Heart right ventricle (tissue), 16 donors: ENCODE data around the gene EXOC8. TPM values are rescaled to one million over a fixed set of nuclear protein-coding genes. Genes with fewer than 3 reads are reported as not detected.

Source experiments
- ATAC-seq, 8 donors: fragments of 200-7000 bp; cut with Tn5 transposase; one replicate each; pipeline ENCODE4 v1.9.1; 2020; ENCODE audit warnings: mild to moderate bottlenecking in 8 of 8, moderate library complexity in 8 of 8, moderate number of reproducible peaks in 1 of 8
- DNase-seq, 2 donors: peaks; one replicate each; pipeline ENCODE4 v3.0.0-alpha.2; 2020
- H3K27ac ChIP-seq, 10 donors: fragments of 200-600 bp; sonication (generic) in 2 of 10; one replicate each; pipeline versions ENCODE4 v1.5.0 to v1.8.0; 2020 to 2022; ENCODE audit warnings: mild to moderate bottlenecking in 3 of 10
- H3K27me3 ChIP-seq, 7 donors: fragments of 200-600 bp; one replicate each; pipeline ENCODE4 v1.8.0; 2021 to 2022; ENCODE audit warnings: mild to moderate bottlenecking in 2 of 7
- H3K36me3 ChIP-seq, 9 donors: fragments of 200-600 bp; sonication (generic) in 1 of 9; one replicate each; pipeline versions ENCODE4 v1.5.0 to v1.8.0; 2020 to 2022; ENCODE audit warnings: mild to moderate bottlenecking in 2 of 9
- H3K4me1 ChIP-seq, 9 donors: fragments of 200-600 bp; sonication (generic) in 1 of 9; one replicate each; pipeline versions ENCODE4 v1.5.0 to v1.8.0; 2020 to 2022; ENCODE audit warnings: mild to moderate bottlenecking in 4 of 9
- H3K4me3 ChIP-seq, 10 donors: fragments of 200-600 bp; sonication (generic) in 2 of 10; one replicate each; pipeline versions ENCODE4 v1.5.0 to v1.8.0; 2020 to 2022; ENCODE audit warnings: mild to moderate bottlenecking in 7 of 10, moderate library complexity in 2 of 10
- H3K9me3 ChIP-seq, 11 donors: fragments of 200-600 bp in 10 of 11; sonication (generic) in 2 of 11; one replicate each; pipeline versions ENCODE4 v1.5.0 to v1.8.0; 2013 to 2022; ENCODE audit warnings: mild to moderate bottlenecking in 2 of 11, control low read depth in 1 of 11, moderate library complexity in 1 of 11
- CTCF ChIP-seq, 9 donors: fragments of 200-600 bp; sonication (generic) in 2 of 9; IDR thresholded peaks; one replicate each; pipeline versions ENCODE4 v1.5.0 to v1.8.0; 2021 to 2022; ENCODE audit warnings: antibody characterized with exemption in 9 of 9, mild to moderate bottlenecking in 5 of 9, moderate library complexity in 1 of 9
- WGBS, 2 donors: extraction: QIAGEN DNeasy Blood & Tissue Kit; methylation state at CpG; one replicate each; pipeline ENCODE4 v1.1.7; 2013; ENCODE audit warnings: inconsistent platforms in 1 of 2; 5-methylcytosine and 5-hydroxymethylcytosine counted together
- intact Hi-C, 10 donors: fragments of 100-400 bp; cut with DNase I; formaldehyde crosslinking; loops; one replicate each; pipeline versions ENCODE4 v1.11.1 to v1.14.2; 2022
- long read RNA-seq, 3 donors: library from polyadenylated mRNA; unstranded; transcript quantifications; one replicate each; pipeline ENCODE4 v2.0.0, GENCODE V29; 2020 to 2021
- polyA plus RNA-seq, 2 donors: library from polyadenylated mRNA; stranded (reverse); fragments of 200-250 nt; gene quantifications; one replicate each; pipeline ENCODE4 v1.2.3, GENCODE V29; 2013
- total RNA-seq, 10 donors: library from RNA; stranded (reverse); fragmentation: NEBNext Ultra II Directional in 3 of 10; extraction: Animal tissue kit (Norgen Biotek cat#: 25700) in 3 of 10; gene quantifications; one replicate each; pipeline versions ENCODE4 v1.2.1 to v1.2.4, GENCODE V29; 2021 to 2023
- donor health status: Arrhythmogenic right ventricular cardiomyopathy.
- donor health status: ischemic (EF 13 %, LVEDD 7.1; RV severe dilation, severe dysfunction).
- donor health status: healthy with polysubstance abuse.
- donor health status: DM: no; HTN: yes; CAD: no.
- donor health status: DM: no; HTN: no; CAD: no.
- donor health status: ischemic (EF 25% LVEDD 6.9; RV normal size, moderate dysfunction).
- donor health status: ischemic (EF 25% LVEDD 5.7; RV mildly dilated, moderate dysfunction).
- donor health status: healthy.
- donor health status: DM: yes; HTN: yes; CAD: no.
- donor health status: Ischemic cardiomyopathy.
- donor health status: ischemic (EF 35%, LVEDD 5.7; RV mildly dilated, moderate dysfunction).
- donor health status: nonischemic (EF 11% LVEDD 7.7; RV severe dilation, severe dysfunction).
- donor health status: DM: yes; HTN: yes; CAD: no.
- donor health status: PGD.
- donor health status: ischemic (EF 29% LVEDD 5.4; RV normal size, mild dysfunction).
- donor health status: nonischemic (EF 23%, LVEDD 6.1; RV moderate dilation, normal function).

EXOC8 gene, protein sequence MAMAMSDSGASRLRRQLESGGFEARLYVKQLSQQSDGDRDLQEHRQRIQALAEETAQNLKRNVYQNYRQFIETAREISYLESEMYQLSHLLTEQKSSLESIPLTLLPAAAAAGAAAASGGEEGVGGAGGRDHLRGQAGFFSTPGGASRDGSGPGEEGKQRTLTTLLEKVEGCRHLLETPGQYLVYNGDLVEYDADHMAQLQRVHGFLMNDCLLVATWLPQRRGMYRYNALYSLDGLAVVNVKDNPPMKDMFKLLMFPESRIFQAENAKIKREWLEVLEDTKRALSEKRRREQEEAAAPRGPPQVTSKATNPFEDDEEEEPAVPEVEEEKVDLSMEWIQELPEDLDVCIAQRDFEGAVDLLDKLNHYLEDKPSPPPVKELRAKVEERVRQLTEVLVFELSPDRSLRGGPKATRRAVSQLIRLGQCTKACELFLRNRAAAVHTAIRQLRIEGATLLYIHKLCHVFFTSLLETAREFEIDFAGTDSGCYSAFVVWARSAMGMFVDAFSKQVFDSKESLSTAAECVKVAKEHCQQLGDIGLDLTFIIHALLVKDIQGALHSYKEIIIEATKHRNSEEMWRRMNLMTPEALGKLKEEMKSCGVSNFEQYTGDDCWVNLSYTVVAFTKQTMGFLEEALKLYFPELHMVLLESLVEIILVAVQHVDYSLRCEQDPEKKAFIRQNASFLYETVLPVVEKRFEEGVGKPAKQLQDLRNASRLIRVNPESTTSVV
- total RNA-seq, result 10 to 100 TPM; 10.3 to 16.7 (median 12.8) TPM
- 1 to 10 TPM; 3.5 to 4.3 TPM for polyA plus RNA-seq
- long read RNA-seq, donor 1, full-length matches to known transcripts, result 8 of 8 reads
- long read RNA-seq, donor 1, partial matches to known transcripts, result 0 of 8 reads
- long read RNA-seq, donor 1, other reads (novel, unspliced or antisense), result 0 of 8 reads
- long read RNA-seq, donor 2, full-length matches to known transcripts, result 12 of 12 reads
- long read RNA-seq, donor 2, partial matches to known transcripts, result 0 of 12 reads
- long read RNA-seq, donor 2, other reads (novel, unspliced or antisense), result 0 of 12 reads
- long read RNA-seq, donor 3, full-length matches to known transcripts, result 19 of 19 reads
- long read RNA-seq, donor 3, partial matches to known transcripts, result 0 of 19 reads
- long read RNA-seq, donor 3, other reads (novel, unspliced or antisense), result 0 of 19 reads

- peak within 1 kb of the TSS; percentile 85 to 98 (median 92) for H3K27ac ChIP-seq
- DNase-seq, result peak; percentile 95 to 98
- no peaks in the 10 kb centered on the region for H3K9me3 ChIP-seq
- peak within 1 kb of the TSS; percentile 74 to 95 (median 82) for H3K4me3 ChIP-seq
- 1% methylated on average over 74 of the region's 74 CpGs for WGBS, 2 donors
- no peaks in the 10 kb centered on the region for H3K27me3 ChIP-seq
- H3K36me3 ChIP-seq, result peaks cover 0 to 56% (median 10%) of the 10 kb centered on the region in 9 donors
- ATAC-seq, result peak; percentile 95 to 98 (median 96)
- peaks cover 18 to 66% (median 55%) of the 10 kb centered on the region in 9 donors for H3K4me1 ChIP-seq
- TF ChIP-seq CTCF (IDR thresholded peaks at IDR 0.05), result peak in 1 of 9 donors; percentile 7
- intact Hi-C loops, result loop anchor here in 5 of 10 donors (5.0 to 10.0 kb wide), 3 partner anchors 60 to 95 kb away; partner anchors contain the start of gene GNPAT (in 5 of the 5)
Measured at GRCh38 chr1:231337472-231338269, at the start of gene EXOC8. TSS of gene EXOC8 (minus strand) at chr1:231337852. CDS start at chr1:231337745, 107 bp downstream.

GRCh38 chr1:231386466-231386865 is 48.8 kb upstream of the EXOC8 start:
- Histone ChIP-seq H3K36me3 (peaks cover 0 to 7% (median 0%) of the 10 kb centered on the region in 9 donors), H3K27ac (no peak overlapping the region), H3K9me3 (no peaks in the 10 kb centered on the region), H3K4me3 (no peak overlapping the region), H3K4me1 (peaks cover 5 to 91% (median 66%) of the 10 kb centered on the region in 9 donors), H3K27me3 (no peaks in the 10 kb centered on the region)
- TF ChIP-seq CTCF (IDR thresholded peaks at IDR 0.05), result no peak
- ATAC-seq, result no peak
- no peak for DNase-seq
- intact Hi-C loops, result no loop called here

GRCh38 chr1:231385416-231385748 is 47.7 kb upstream of the EXOC8 start:
- Histone ChIP-seq H3K4me3 (no peak overlapping the region), H3K27me3 (no peaks in the 10 kb centered on the region), H3K27ac (peak overlapping the region in 1 of 10 donors; percentile 22), H3K9me3 (no peaks in the 10 kb centered on the region), H3K4me1 (peaks cover 5 to 94% (median 69%) of the 10 kb centered on the region in 9 donors), H3K36me3 (peaks cover 0 to 7% (median 0%) of the 10 kb centered on the region in 9 donors)
- ATAC-seq (peak in 1 of 8 donors; percentile 5), DNase-seq (no peak)
- intact Hi-C loops, result no loop called here
- 71 to 80% methylated on average over 2 of the region's 2 CpGs for WGBS, 2 donors
- TF ChIP-seq CTCF (IDR thresholded peaks at IDR 0.05), result no peak
